Right atrium auricular region (tissue), 2 donors: ENCODE data around the gene SPOUT1. TPM values are rescaled to one million over a fixed set of nuclear protein-coding genes. Genes with fewer than 3 reads are reported as not detected.

ENCODE experiments used
- DNase-seq: peaks from one replicate; pipeline ENCODE4 v3.0.0-alpha.2; 2019; ENCODE audit warnings: low spot score
- H3K27ac ChIP-seq, 2 donors: fragments of 200-600 bp; sonication (generic); 1 replicate in 1 of 2; 2 replicates in 1 of 2; pipeline ENCODE4 v1.5.1; 2016 to 2019
- H3K27me3 ChIP-seq, 2 donors: fragments of 200-600 bp; sonication (generic); one replicate each; pipeline versions ENCODE4 v1.5.1 to v1.6.0; 2017 to 2019
- H3K36me3 ChIP-seq: fragments of 200-600 bp; sonication (generic); one replicate; pipeline ENCODE4 v1.5.1; 2016
- H3K4me1 ChIP-seq, 2 donors: fragments of 200-600 bp; sonication (generic); one replicate each; pipeline versions ENCODE4 v1.5.1 to v1.6.0; 2017 to 2019
- H3K4me3 ChIP-seq, 2 donors: fragments of 200-600 bp; sonication (generic); 1 replicate in 1 of 2; 2 replicates in 1 of 2; pipeline ENCODE4 v1.5.1; 2017 to 2019; ENCODE audit warnings: mild to moderate bottlenecking in 1 of 2, moderate library complexity in 1 of 2
- H3K9me3 ChIP-seq, 2 donors: fragments of 200-600 bp; sonication (generic); one replicate each; pipeline ENCODE4 v1.5.1; 2019
- CTCF ChIP-seq, 2 donors: fragments of 200-600 bp; sonication (generic); IDR thresholded peaks; one replicate each; pipeline ENCODE4 v1.5.1; 2019; ENCODE audit warnings: antibody characterized with exemption in 2 of 2
- total RNA-seq, 2 donors: library from RNA; depleted of rRNA; stranded (reverse); fragments of >200 nt; gene quantifications; one replicate each; pipeline ENCODE4 v1.1.0, GENCODE V29; 2016

SPOUT1 gene
- total RNA-seq, 2 donors from 2014 or later, result 8.5 to 11.6 TPM

GRCh38 chr9:128792978-128793686 lies 36.5 kb downstream of the SPOUT1 start:
- H3K4me1 ChIP-seq, result peaks cover 0 to 7% of the 10 kb centered on the region in 2 donors
- no peak overlapping the region for H3K4me3 ChIP-seq
- TF ChIP-seq CTCF (IDR thresholded peaks at IDR 0.05), result no peak
- DNase-seq, result no peak
- H3K9me3 ChIP-seq, result no peaks in the 10 kb centered on the region
- H3K27me3 ChIP-seq, result no peaks in the 10 kb centered on the region
- no peak overlapping the region for H3K27ac ChIP-seq
- H3K36me3 ChIP-seq, result peaks cover 61% of the 10 kb centered on the region

GRCh38 chr9:128792134-128792533 lies 37.5 kb downstream of the SPOUT1 start:
- Histone ChIP-seq H3K27ac (no peak overlapping the region), H3K36me3 (peaks cover 51% of the 10 kb centered on the region), H3K4me3 (no peak overlapping the region), H3K9me3 (no peaks in the 10 kb centered on the region), H3K27me3 (no peaks in the 10 kb centered on the region), H3K4me1 (peaks cover 0 to 13% of the 10 kb centered on the region in 2 donors)
- DNase-seq, result no peak
- TF ChIP-seq CTCF (IDR thresholded peaks at IDR 0.05), result no peak

GRCh38 chr9:128790536-128790935 lies 39.1 kb downstream of the SPOUT1 start:
- DNase-seq, result no peak
- Histone ChIP-seq H3K4me3 (no peak overlapping the region), H3K4me1 (peaks cover 0 to 17% of the 10 kb centered on the region in 2 donors), H3K27me3 (no peaks in the 10 kb centered on the region), H3K36me3 (peaks cover 43% of the 10 kb centered on the region), H3K9me3 (no peaks in the 10 kb centered on the region), H3K27ac (no peak overlapping the region)
- TF ChIP-seq CTCF (IDR thresholded peaks at IDR 0.05), result no peak

- Histone ChIP-seq H3K27me3 (no peaks in the 10 kb centered on the region), H3K36me3 (peaks cover 25% of the 10 kb centered on the region), H3K4me3 (peak overlapping the region in 1 of 2 donors; percentile 97), H3K9me3 (no peaks in the 10 kb centered on the region), H3K4me1 (peaks cover 0 to 21% of the 10 kb centered on the region in 2 donors), H3K27ac (no peak overlapping the region)
- no peak for TF ChIP-seq CTCF (IDR thresholded peaks at IDR 0.05)
- no peak for DNase-seq
Measured at GRCh38 chr9:128788445-128788844, 41.1 kb downstream of the SPOUT1 start.

GRCh38 chr9:128787659-128788058 lies 41.9 kb downstream of the SPOUT1 start:
- Histone ChIP-seq H3K9me3 (no peaks in the 10 kb centered on the region), H3K27ac (peak overlapping the region; percentile 85 to 86), H3K4me3 (peak overlapping the region; percentile 94 to 97), H3K36me3 (peaks cover 18% of the 10 kb centered on the region), H3K27me3 (no peaks in the 10 kb centered on the region), H3K4me1 (peaks cover 0 to 25% of the 10 kb centered on the region in 2 donors)
- TF ChIP-seq CTCF (IDR thresholded peaks at IDR 0.05), result no peak
- no peak for DNase-seq
